Stimulated activated CD4-positive, alpha-beta T cell treated with anti-CD3 and anti-CD28 coated beads, Interleukin-15, amount 100 ng/mL, for 1 hour (primary cell): ENCODE data around the gene PRSS38.

Experiments
- DNase-seq, 2 donors: peaks; one replicate each; pipeline ENCODE4 v3.0.0-alpha.2; 2020; ENCODE audit warnings: low read depth in 1 of 2, low spot score in 1 of 2

The PRSS38 gene

GRCh38 chr1:227779021-227779441 lies 36.4 kb upstream of the PRSS38 start:
- DNase-seq: no peak

GRCh38 chr1:227779685-227780084 lies 35.8 kb upstream of the PRSS38 start:
- no peak for DNase-seq

GRCh38 chr1:227780101-227781044 lies 35.1 kb upstream of the PRSS38 start:
- no peak for DNase-seq

GRCh38 chr1:227781314-227781930 lies 34.1 kb upstream of the PRSS38 start:
- no peak for DNase-seq

- DNase-seq: no peak
Measured at GRCh38 chr1:227782226-227782625, 33.2 kb upstream of the PRSS38 start.

GRCh38 chr1:227785094-227785804 lies 30.2 kb upstream of the PRSS38 start:
- no peak for DNase-seq

GRCh38 chr1:227785805-227786671 lies 29.4 kb upstream of the PRSS38 start:
- DNase-seq: no peak

GRCh38 chr1:227786673-227787512 lies 28.6 kb upstream of the PRSS38 start:
- DNase-seq: no peak

- peak; percentile 86 to 94 for DNase-seq
Measured at GRCh38 chr1:227787513-227788270, 27.8 kb upstream of the PRSS38 start.

GRCh38 chr1:227788271-227789083 lies 27.0 kb upstream of the PRSS38 start:
- DNase-seq: no peak

GRCh38 chr1:227789084-227790033 lies 26.1 kb upstream of the PRSS38 start:
- DNase-seq: no peak

GRCh38 chr1:227790034-227790400 lies 25.5 kb upstream of the PRSS38 start:
- no peak for DNase-seq

GRCh38 chr1:227790868-227791267 lies 24.6 kb upstream of the PRSS38 start:
- DNase-seq: no peak

- DNase-seq: no peak
Measured at GRCh38 chr1:227791425-227792143, 23.9 kb upstream of the PRSS38 start.

- DNase-seq: no peak
Measured at GRCh38 chr1:227792216-227793078, 23.0 kb upstream of the PRSS38 start.
